ENCODE measurements around the gene ARL5C. TPM values are rescaled to one million over a fixed set of nuclear protein-coding genes. Genes with fewer than 3 reads are reported as not detected.

Gene ARL5C
- total RNA-seq, 1 experiment from 2014 or later, result not detected

DNA sequence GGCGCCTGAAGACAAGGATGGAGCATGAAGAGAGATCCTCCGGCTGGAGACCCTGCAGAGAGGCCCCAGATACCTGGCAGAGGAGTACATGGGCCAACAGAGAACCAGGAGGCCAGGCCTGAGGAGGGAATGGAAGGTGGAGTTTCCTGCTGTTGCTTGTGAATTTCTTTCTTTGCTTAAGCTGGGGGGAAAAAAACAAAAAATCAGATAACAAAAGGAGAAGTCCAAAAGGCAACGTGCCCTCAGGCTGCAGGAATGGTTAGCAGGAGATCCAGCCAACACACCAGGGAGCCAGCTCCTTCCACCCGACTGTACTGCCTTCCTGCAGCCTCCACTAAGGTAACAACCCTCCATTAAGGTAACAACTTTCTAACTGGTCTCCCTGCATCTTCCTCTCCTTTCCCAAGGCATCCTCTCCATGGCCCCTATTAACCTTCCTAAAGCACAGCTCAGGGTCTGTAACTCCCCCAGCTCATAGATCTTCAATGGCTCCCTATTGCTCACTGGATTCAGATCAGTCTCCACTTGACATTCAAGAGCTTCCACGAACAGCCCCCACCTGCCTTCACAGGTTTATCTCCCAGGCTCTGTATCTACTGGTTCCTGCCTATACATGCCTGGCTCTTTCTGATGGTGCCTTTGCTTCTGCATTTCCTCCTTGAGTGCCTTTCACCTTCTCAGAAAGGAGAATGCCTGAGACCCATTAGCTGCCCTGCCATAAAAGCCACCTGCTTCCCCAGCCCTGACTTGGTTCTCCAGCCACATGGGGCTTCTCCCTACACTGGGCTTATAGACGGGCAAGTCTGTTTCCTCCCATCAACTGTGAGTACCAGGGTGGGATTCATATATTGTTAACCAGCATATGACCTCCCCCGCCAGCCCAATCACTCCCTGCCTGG, 725 bp upstream of the ARL5C start:
- Histone ChIP-seq H3K27me3 (peaks cover 12% of the 10 kb centered on the region; the same call in 1 of the 2 replicates), H3K4me3 (no peak overlapping the region), H3K27ac (no peak overlapping the region), H3K4me1 (no peaks in the 10 kb centered on the region), H3K36me3 (no peaks in the 10 kb centered on the region), H3K9me3 (replicated peaks) (no peaks in the 10 kb centered on the region; the same call in 1 of the 2 replicates)
- no peak for DNase-seq

DNA sequence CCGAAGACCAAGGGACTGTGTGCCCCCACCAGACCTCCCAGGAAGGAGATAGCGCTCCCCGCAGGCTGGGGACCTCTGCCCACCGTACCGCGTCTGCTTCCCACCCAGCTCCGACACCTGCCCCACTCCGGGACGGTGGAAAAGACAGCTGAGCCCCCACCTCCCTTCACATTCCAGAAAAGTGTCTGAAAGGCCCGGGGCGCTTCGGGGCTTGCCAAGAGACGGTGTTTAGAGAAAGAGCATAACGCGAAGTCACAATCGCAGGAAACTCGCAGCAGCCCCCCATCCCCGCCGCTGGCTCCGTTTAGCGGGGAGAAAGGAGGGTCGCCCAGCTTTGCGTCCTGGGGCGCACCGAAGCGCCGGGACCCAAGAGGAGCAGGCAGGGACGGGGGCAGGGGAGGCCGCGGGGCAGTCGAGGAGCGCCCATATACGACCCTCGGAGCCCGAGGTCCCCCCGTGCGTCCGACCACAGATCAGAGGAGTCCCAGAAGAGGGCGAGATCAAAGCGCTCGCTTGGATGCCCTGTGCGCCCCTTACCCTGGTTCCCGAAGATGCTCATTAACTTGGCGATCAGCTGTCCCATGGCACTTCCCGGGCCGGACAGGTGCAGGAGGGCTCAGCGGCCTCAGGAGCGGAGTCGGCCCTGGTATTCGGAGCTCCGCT, 652 bp downstream of the ARL5C start:
- no peak for DNase-seq
- Histone ChIP-seq H3K9me3 (replicated peaks) (no peaks in the 10 kb centered on the region; the same call in 1 of the 2 replicates), H3K4me3 (peak overlapping the region; percentile 46), H3K4me1 (no peaks in the 10 kb centered on the region), H3K27ac (no peak overlapping the region), H3K27me3 (peaks cover 12% of the 10 kb centered on the region; the same call in 1 of the 2 replicates), H3K36me3 (no peaks in the 10 kb centered on the region)

DNA sequence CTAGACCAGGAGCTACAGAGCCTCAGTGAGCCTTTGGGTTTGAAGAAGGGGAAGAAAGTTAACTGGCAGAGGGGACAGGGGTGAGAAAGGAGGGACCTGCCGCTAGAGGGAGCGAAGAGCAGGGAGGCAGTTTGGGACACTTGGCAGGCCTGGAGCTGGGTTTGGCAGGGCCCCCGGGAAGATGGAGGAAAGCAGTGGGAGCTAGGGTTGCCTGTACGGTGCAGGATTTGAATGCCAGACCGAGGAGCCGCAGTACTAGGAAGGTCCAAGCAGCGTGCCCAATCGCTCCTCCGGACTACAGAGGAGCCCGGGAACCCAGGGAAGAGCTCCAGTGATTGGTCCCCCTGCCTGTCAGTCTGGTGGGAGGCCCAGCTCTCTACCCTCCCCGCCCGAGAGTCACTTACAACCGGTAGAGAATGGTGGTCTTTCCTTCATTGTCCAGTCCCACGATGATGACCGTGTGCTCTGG, 1.3 kb downstream of the ARL5C start:
- no peaks in the 10 kb centered on the region for H3K36me3 ChIP-seq
- H3K4me1 ChIP-seq, result no peaks in the 10 kb centered on the region
- H3K27me3 ChIP-seq, result peaks cover 12% of the 10 kb centered on the region; the same call in 1 of the 2 replicates
- peak; percentile 89 to 93 for DNase-seq
- H3K27ac ChIP-seq, result no peak overlapping the region
- H3K4me3 ChIP-seq, result peak overlapping the region; percentile 46
- H3K9me3 ChIP-seq (replicated peaks), result no peaks in the 10 kb centered on the region; the same call in 1 of the 2 replicates

DNA sequence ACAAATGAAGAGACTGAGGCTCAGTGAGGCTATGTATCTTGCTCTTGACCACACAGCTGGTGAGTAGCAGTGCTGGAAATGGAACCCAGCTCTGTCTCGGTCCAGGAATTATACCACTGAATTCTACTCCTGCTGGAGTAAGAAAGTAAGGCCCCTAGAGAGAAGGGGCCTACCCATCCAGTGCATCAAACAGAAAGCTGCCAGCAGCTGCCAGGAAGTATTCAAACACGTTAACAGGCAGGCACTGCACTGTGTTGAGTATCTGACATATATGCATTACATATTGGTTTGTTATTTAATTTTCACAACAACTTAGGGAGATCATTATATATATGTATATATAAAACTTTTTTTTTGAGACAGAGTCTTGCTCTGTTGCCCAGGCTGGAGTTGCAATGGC, 4.0 kb downstream of the ARL5C start:
- H3K27me3 ChIP-seq, result peaks cover 12% of the 10 kb centered on the region; the same call in 1 of the 2 replicates
- no peak overlapping the region for H3K27ac ChIP-seq

DNA sequence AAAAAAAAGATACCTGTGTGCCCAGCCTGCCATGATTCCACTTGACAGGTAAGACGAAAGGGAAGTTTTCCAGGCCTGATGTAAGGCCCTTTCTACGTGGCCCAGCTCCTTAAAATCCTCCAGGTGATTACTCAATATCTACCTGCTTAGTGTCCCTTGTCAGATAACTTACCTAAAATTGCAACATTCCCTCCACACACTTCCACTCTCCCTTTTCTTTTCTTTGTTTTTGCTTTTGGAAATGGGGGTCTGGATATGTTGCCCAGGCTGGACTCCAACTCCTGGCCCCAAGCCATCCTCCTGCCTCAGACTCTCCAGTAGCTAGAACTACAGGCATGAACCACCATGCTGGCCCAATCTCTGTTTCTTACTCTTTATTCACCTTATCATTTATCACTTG, 7.3 kb downstream of the ARL5C start:
- no peak overlapping the region for H3K4me3 ChIP-seq
- no peak for DNase-seq
- no peaks in the 10 kb centered on the region for H3K36me3 ChIP-seq
- no peaks in the 10 kb centered on the region for H3K4me1 ChIP-seq
- no peaks in the 10 kb centered on the region for H3K27me3 ChIP-seq
- no peak overlapping the region for H3K27ac ChIP-seq
- no peaks in the 10 kb centered on the region for H3K9me3 ChIP-seq (replicated peaks)

More for the DNA sequence above, 4.0 kb downstream of the ARL5C start:
- Histone ChIP-seq H3K9me3 (replicated peaks) (no peaks in the 10 kb centered on the region), H3K4me3 (no peak overlapping the region), H3K36me3 (no peaks in the 10 kb centered on the region), H3K4me1 (no peaks in the 10 kb centered on the region)
- DNase-seq, result no peak

DNA sequence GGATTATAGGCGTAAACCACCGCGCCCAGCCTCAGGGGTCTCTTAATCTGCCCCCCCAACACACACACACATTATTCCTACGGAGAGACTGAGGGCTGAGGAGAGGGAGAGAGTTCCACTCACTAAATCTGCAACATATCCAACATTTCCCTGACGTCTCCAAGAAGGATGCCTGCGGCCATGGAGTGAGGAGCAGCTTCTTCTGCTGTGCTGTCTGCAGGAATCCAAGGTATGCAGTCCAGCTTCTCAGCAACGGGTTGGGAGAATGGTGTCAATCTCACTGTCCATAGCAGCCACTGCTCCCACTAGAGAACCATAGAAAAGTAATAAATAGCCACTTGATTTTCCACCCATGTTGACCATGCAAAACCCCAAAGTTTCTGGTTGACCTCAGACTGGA, 9.5 kb downstream of the ARL5C start:
- no peak for DNase-seq
- Histone ChIP-seq H3K4me3 (no peak overlapping the region), H3K9me3 (replicated peaks) (no peaks in the 10 kb centered on the region), H3K36me3 (no peaks in the 10 kb centered on the region), H3K27me3 (no peaks in the 10 kb centered on the region), H3K4me1 (peaks cover 3% of the 10 kb centered on the region; the same call in 1 of the 2 replicates), H3K27ac (no peak overlapping the region)

DNA sequence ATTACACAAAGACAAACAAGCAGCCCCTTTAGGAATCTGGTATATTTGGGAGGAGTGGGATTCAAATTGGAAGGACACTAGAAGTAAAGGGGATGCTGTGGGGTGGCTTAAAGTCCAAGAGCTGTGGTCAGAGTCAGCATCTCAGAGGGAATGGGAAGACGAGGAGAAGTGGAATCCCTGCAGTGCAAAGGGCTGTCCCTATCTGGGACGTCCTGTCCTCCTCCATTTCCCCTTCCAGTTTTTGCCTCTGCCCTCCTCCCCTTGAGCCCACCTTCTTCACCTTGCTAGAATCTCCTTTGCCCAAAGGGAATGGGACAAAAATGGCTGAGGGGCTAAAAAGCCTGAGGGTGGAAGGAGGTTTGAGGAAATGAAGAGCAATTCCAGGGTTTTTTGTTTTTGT, 10.3 kb downstream of the ARL5C start:
- no peaks in the 10 kb centered on the region for H3K36me3 ChIP-seq
- H3K27ac ChIP-seq, result no peak overlapping the region
- no peak overlapping the region for H3K4me3 ChIP-seq
- H3K9me3 ChIP-seq (replicated peaks), result no peaks in the 10 kb centered on the region
- H3K27me3 ChIP-seq, result no peaks in the 10 kb centered on the region
- DNase-seq, result no peak
- H3K4me1 ChIP-seq, result peaks cover 3% of the 10 kb centered on the region; the same call in 1 of the 2 replicates

DNA sequence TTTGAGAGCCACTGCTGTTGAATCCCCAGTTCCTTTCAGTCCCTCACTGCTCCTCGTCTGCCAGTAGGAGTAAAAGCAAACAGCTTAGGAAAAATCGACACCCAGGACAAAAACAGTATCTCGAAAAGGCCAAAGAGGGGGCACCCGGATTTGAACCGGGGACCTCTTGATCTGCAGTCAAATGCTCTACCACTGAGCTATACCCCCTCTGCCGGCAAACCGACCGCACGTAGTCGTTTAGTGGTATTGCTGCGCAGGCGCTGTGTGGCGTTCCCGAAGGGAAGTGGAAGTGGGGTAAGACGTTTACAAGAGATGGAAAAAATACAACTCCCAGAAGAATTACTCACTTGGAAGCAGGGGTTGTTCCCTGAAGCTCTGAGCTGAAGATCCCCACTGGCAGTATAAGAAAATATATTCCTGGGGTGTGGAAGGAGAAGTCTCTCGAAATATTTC, 12.3 kb downstream of the ARL5C start:
- H3K27ac ChIP-seq, result peak overlapping the region; percentile 25
- H3K4me3 ChIP-seq, result peak overlapping the region; percentile 65
- H3K4me1 ChIP-seq, result peaks cover 3% of the 10 kb centered on the region; the same call in 1 of the 2 replicates
- no peaks in the 10 kb centered on the region for H3K36me3 ChIP-seq
- H3K27me3 ChIP-seq, result no peaks in the 10 kb centered on the region
- H3K9me3 ChIP-seq (replicated peaks), result no peaks in the 10 kb centered on the region
- DNase-seq, result peak; percentile 82 to 93

DNA sequence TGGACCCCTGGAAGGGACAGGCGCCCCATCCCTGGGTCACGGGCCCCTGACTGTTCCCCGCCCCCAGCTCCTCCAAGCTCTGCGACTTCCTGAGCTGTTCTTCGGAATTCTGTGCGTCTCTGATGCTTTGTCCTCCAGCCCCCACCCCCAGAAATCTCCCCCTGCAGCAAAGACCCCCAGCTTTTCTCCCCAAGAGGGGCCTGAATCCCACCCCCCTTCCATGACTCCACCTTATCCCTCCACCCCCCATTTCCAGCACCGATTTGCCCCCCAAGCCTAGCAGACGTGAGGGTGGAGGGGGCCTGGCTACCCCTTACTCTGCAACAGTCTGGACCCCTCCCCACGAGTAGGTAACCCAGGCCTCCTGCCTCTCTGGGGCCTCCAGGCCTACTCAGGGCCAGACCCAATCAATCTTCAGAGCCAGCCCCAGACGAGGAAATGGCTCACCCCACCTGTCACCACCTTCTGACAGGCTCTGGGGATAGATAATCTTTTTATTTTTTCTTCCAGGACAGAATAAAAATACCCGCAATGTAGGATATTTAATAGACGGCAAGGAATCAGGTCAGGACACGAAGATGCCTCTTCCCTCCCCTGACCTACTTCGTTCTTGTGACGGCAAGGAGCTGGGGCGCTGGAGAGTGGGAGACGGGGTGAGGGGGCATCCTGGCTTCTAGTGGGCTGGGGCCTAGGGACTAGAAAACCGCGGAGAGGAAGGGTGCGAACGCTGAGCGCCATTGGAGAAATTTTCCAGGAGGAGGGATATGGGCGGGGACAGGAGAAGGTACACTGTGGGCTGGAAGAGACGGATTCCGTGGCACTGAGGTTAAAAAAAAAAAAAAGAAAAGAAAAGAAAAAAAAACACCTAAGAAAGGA, 13.8 kb downstream of the ARL5C start:
- no peaks in the 10 kb centered on the region for H3K36me3 ChIP-seq
- peak; percentile 56 to 73 for DNase-seq
- no peaks in the 10 kb centered on the region for H3K9me3 ChIP-seq (replicated peaks)
- H3K4me1 ChIP-seq, result peaks cover 3% of the 10 kb centered on the region; the same call in 1 of the 2 replicates
- H3K27me3 ChIP-seq, result no peaks in the 10 kb centered on the region
- peak overlapping the region; percentile 65 for H3K4me3 ChIP-seq
- no peak overlapping the region for H3K27ac ChIP-seq

DNA sequence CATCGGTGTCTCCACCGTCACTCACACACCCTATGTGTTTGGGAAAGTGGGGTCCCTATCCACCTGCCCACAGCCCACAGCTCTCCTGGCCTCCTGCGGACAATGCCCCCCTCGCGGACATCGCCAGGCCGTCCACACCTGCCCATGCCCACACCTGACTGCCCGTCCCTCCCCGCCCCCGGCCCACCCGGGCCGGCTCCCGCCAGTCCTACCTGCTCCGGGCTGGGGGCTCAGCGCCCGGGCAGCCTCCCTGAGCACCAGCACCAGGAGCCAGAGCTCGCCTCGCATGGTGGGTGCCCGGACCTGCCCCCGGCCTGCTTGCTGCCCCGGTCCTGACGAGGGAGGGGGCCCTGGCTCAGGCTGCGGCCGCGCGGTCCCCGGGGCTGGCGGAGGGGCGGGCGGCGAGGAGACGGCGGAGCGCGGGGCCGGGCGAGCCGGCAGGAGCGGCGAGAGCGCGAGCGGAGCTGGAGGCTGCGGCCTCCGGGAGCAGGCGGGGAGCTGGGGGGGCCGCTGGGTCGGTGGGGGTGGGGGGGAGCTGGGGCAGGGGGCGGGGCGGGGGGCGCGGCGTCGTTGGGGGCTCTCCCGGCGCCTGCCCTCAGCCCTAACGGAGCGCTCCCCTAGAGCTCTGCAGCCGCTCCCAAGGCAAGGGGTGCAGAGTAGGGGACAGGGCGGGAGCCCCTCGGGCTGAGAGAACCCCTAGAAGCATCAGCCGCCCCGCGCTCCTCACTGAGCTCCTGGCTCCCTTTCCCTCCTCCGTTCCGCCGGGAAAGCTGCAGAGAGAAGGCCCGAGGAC, 14.6 kb downstream of the ARL5C start, which contains the start of gene PLXDC1:
Gene PLXDC1 (minus strand): TSS at position 488 of the 793 bp plus-strand sequence. CDS start 200 bp downstream, at position 288.
- DNase-seq, result no peak
- Histone ChIP-seq H3K27me3 (no peaks in the 10 kb centered on the region), H3K4me3 (peak within 1 kb of the TSS; percentile 65), H3K36me3 (no peaks in the 10 kb centered on the region), H3K9me3 (replicated peaks) (no peaks in the 10 kb centered on the region), H3K27ac (no peak within 1 kb of the TSS), H3K4me1 (peaks cover 3% of the 10 kb centered on the region; the same call in 1 of the 2 replicates)

DNA sequence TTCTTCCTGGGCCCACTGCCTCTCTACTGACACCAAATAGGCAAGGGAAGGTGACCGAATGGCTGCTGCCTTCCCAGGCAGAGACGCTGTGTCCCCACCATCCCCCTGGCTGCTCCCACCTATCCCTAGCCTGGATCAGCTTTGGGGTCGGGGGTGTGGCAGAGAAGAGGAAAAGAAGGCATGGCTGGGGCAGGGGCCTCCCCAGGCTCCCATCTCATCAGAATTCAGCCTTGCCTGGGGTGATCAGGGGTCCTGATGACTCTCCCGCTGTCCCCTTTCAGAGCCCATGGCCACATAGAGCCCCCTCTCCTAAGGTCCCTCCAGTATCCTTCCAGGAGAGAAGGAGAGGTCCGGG, 15.2 kb downstream of the ARL5C start:
- no peaks in the 10 kb centered on the region for H3K27me3 ChIP-seq
- no peak for DNase-seq
- H3K4me1 ChIP-seq, result peaks cover 3% of the 10 kb centered on the region; the same call in 1 of the 2 replicates
- H3K4me3 ChIP-seq, result no peak overlapping the region
- H3K36me3 ChIP-seq, result no peaks in the 10 kb centered on the region
- no peaks in the 10 kb centered on the region for H3K9me3 ChIP-seq (replicated peaks)
- no peak overlapping the region for H3K27ac ChIP-seq

DNA sequence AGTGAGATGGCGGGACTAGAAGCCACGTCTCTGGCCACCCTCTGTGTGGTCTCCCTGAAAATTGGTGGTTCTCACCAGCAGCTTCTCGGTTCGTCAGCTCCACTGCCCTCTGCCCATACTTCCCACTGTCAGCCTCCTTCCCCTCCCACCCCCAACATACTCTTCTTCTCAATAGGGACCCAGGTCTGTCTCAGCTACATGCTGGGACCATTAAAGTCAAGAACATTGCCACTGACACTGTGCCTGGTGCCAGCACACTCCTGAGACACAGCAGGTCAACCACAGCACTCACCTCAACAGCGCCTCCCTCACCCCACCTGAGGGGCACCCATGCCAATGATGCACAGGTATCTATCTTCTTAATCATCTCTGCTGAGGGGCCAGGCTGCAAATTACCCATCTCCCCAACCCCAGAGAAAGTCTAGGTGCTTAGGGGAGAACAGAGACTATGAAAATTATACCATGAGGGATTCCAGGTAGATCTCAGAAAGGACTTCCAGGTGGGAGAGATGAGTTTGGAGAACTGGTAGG, 15.8 kb downstream of the ARL5C start:
- Histone ChIP-seq H3K27me3 (no peaks in the 10 kb centered on the region), H3K4me1 (peaks cover 3% of the 10 kb centered on the region; the same call in 1 of the 2 replicates), H3K4me3 (no peak overlapping the region), H3K27ac (no peak overlapping the region), H3K36me3 (no peaks in the 10 kb centered on the region), H3K9me3 (replicated peaks) (no peaks in the 10 kb centered on the region)
- no peak for DNase-seq
